ENCODE measurements around the gene CLEC11A.
"Not testable (repeated sequence)": the region's sequence is repeated elsewhere in the genome, so short reads cannot be mapped to it uniquely, and the experiment has no call there.

The CLEC11A gene

GRCh38 chr19:50723735-50724521 lies 764 bp downstream of the CLEC11A start:
- DNase-seq: no peak

GRCh38 chr19:50724522-50725217 lies 1.5 kb downstream of the CLEC11A start:
- peak; percentile 97 to 99 for DNase-seq

- no peak for DNase-seq
Measured at GRCh38 chr19:50725218-50725910, 2.2 kb downstream of the CLEC11A start.

DNA sequence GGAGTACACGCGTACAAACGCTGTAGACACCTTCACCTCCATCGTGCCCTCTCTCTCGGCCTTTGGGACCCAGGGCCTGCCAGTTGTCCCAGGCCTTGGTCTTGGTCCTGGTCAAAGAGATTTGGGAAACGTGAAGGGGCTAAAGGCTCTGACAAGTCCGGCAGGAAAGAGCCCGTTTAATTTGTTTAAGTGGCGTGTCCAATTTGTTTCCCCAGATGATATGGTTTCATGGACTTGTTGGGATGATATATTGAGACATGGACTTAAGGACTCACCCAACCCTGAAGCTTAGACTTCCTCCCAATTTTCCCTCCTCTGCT lies 2.7 kb downstream of the CLEC11A start:
- no peak for DNase-seq

GRCh38 chr19:50728084-50728737 lies 5.0 kb downstream of the CLEC11A start:
- DNase-seq: peak; percentile 88 to 89

DNA sequence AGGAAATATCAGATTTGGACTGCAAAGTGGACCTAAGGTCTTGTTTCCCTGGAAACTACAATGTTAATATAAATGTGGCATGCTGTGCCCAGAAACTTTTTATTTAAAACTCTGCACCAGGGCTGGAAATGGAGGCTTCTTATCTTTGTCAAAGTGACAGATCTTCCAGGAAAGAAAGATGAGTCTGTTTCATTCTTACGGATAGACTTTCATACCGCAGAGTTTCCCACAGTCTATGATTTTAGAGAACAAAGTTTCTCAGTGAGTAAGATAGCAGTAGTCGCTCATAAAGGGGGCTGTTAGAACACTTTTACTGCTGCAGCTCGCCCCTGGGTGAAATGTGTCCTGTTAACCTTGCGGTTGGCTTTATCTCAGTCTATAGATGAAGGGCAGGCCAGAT lies 6.7 kb downstream of the CLEC11A start:
- DNase-seq: no peak

GRCh38 chr19:50735869-50736268 lies 12.7 kb downstream of the CLEC11A start:
- DNase-seq: no peak

DNA sequence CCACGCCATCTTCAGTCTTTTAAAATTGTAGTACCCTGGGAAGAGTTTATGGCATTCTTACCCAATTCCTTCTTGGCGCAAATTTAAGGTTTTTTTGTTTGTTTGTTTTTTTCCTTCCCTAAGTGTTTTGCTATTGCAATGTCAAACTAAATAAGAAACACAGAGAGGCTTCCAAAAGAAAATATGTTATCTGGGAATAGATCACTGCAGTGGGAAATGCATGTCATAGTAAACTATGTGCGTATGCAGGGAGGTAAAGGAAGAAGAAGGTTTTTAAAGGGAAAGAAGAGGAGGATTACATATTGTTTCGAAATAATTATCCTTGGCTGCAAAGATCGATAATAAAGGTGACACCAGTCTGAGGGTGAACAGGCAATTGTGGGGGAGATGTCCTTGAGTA lies 13.2 kb downstream of the CLEC11A start:
- no peak for DNase-seq

DNA sequence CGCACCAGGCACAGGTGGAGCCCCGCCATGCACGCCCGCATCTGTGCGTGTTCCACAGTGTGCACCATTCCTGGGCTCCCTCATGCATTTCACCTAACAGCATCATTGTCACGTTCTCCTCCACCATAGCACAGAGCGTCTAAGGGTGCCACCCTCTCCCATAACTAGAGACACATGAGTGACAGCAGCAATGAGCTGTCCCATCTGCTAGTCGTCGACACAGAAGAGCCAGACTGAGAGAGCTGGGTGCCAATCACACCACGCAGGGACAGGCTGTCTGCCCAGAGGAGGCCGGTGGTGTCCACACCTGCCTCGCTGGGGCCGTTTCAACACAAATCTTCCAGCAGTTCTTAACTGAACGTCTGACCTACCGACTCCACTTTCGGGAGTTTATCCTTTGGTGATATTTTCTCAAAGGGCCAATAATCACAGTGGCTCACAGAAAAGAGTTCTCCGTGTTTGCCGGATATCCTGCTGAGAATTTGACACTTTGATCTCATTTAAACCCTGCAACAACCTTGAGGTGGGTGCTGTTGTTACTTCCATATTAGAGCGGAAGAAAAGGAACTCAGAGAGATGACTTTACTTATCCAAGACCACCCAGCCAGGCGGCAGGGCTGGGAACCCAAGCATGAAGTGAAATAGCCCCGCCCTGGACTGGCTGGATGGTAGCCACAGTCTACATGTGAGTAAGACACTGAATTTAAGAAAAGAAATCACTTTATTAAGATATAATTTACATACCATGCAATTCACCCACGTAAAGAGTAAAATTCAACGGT lies 16.2 kb downstream of the CLEC11A start:
- DNase-seq: no peak

DNA sequence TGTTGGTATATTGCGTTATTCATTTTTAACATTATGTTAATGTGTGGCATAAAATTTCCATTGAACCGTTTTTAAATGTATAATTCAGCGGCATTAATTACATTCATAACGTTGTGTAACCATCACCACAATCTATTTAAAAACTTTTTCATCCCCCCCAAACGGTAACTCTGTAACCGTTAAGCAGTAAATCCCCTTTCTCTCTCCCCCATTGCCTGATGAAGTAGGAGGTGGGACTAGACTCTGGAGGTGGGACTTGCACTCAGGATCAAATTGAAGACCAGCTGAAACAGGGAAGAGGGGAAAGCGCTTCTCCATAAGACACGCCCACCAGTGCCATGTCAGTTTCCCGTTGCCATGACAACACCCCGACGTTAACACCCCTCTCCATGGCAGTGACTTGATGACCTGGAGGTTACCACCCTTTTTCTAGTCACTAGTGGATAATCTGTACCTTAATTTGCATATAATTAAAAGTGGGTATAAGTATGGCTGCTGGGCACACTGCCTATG lies 16.8 kb downstream of the CLEC11A start:
- DNase-seq: no peak

GRCh38 chr19:50741179-50741933 lies 18.2 kb downstream of the CLEC11A start:
- no peak for DNase-seq

DNA sequence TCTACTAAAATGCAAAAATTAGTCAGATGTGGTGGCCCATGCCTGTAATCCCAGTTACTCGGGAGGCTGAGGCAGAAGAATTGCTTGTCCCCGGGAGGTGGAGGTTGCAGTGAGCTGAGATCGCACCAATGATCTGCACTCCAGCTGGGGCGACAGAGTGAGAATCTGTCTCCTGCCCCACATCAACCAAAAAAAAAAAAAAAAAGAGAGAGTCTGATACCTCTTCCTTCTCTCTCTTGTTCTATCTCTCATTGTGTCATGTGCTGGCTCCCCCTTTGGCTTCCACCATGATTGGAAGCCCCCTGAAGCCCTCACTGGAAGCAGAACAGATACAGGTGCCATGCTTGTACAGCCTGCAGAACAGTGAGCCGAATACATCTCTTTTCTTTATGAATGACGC lies 20.4 kb downstream of the CLEC11A start:
- no peak for DNase-seq

- no peak for DNase-seq
Measured at GRCh38 chr19:50745221-50745620, 22.1 kb downstream of the CLEC11A start.

DNA sequence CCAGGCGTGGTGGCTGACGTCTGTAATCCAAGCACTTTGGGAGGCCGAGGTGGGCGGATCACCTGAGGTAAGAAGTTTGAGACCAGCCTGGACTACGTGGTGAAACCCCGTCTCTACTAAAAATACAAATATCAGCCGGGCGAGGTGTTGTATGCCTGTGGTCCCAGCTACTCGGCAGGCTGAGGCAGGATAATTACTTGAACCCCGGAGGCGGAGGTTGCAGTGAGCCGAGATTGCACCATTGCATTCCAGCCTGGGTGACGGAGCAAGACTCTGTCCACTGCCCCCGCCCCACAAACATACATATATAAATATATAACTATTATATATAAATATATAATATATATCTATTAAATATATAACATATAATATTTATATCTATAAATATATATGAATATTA lies 24.0 kb downstream of the CLEC11A start:
- DNase-seq: not testable (repeated sequence)

DNA sequence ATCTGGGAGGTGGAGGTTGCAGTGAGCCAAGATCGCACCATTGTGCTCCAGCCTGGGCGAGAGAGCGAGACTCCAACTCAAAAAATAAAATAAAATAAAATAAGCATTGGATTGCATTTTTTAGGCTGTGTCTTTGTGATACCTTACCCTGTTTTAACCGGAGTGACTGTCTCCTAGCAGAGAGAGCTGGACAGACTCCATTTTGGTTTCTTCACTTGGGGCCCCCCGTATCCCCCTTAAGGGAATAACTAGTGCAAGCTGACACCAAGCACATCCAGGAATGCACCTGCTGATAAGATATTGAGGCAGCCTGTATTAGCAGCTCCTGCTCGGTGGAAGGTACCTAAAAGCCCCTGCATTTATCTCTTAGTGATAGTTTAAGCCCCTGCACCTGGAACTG lies 26.3 kb downstream of the CLEC11A start:
- DNase-seq: no peak

GRCh38 chr19:50750010-50750409 lies 26.8 kb downstream of the CLEC11A start:
- DNase-seq: no peak

GRCh38 chr19:50753879-50754278 lies 30.7 kb downstream of the CLEC11A start:
- DNase-seq: no peak

DNA sequence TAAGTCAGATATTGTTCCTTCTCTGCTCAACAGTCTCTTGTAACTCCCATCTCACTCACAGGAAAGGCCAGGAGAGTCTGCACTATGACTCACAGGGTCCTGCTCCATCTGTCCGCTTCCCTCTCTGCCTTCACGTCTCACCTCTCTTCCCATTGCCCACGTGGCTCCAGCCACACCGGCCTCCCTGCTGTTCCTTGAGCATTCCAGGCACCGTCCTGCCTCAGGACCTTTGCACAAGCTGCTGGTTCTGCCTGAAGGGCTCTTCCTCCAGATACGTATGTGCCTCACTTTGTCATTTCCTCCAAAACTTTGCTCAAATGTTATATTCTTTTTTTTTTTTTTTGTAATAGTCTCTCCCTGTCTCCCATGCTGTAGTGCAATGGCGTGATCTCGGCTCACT lies 33.1 kb downstream of the CLEC11A start:
- not testable (repeated sequence) for DNase-seq

GRCh38 chr19:50757624-50758023 lies 34.5 kb downstream of the CLEC11A start:
- not testable (repeated sequence) for DNase-seq

- DNase-seq: not testable (repeated sequence)
Measured at GRCh38 chr19:50759076-50759475, 35.9 kb downstream of the CLEC11A start.

GRCh38 chr19:50759886-50760285 lies 36.7 kb downstream of the CLEC11A start:
- no peak for DNase-seq

DNA sequence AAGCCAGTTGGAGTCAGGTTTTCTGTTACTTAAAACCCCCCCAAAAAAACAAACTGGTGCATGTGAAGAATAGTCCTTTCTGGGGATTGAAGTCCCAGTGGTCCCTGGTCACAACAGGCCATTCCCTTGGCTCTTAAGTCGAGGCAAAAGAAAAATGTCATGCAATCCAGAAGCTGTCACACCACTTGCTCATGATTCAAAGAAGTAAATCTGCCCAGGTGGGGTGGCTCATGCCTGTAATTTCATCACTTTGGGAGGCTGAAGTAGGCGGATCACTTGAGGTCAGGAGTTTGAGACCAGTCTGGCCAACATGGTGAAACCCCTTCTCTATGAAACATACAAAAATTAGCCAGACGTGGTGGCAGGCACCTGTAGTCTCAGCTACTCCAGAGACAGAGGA lies 38.3 kb downstream of the CLEC11A start:
- not testable (repeated sequence) for DNase-seq
